HG03159 (cell line): Measurements from ENCODE around the gene GRID2.
"Not testable (repeated sequence)": the region's sequence is repeated elsewhere in the genome, so short reads cannot be mapped to it uniquely, and the experiment has no call there.

Source experiments
- ATAC-seq: cut with Tn5 transposase; IDR thresholded peaks from one replicate; pipeline ENCODE4 v1.9.1; 2021; ENCODE audit warnings: mild to moderate bottlenecking, moderate library complexity; ENCODE audit not compliant: unreplicated experiment

GRID2 gene

DNA sequence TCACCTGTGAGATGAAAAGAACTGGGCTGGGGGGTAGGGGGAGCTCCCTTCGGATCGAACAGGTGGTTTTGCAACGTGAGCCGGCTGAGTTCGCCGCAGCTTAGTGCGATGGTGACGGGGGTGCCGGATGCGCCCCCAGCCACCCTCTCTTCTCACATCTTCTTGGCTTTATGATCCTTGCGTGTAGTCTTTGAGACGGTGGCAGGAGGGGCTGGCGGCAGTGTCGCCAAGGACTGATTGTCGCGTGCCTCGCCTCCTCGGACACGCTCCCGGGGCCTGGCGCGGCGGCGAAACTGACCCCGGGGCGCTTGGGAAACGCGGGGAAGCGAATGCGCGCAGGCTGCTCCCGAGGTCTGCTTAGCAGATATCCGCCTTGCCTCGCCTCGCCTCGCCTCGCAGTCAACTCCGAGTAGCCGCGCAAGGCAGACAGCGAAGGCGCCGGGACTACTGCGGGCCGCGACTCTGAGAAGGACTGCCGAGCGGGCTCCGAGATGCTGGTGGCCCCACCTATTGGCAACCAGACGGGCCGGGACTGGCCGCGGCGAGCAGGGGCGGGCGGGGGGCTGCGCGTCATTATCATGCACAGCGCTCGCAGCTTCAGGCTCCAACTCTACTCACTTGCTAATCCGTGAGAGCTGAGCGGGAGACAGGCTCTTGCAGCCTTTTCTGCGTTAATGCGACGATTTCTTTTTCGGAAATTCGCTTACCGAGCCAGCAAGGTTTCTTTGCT lies 1.5 kb downstream of the GRID2 start:
- ATAC-seq: no peak

DNA sequence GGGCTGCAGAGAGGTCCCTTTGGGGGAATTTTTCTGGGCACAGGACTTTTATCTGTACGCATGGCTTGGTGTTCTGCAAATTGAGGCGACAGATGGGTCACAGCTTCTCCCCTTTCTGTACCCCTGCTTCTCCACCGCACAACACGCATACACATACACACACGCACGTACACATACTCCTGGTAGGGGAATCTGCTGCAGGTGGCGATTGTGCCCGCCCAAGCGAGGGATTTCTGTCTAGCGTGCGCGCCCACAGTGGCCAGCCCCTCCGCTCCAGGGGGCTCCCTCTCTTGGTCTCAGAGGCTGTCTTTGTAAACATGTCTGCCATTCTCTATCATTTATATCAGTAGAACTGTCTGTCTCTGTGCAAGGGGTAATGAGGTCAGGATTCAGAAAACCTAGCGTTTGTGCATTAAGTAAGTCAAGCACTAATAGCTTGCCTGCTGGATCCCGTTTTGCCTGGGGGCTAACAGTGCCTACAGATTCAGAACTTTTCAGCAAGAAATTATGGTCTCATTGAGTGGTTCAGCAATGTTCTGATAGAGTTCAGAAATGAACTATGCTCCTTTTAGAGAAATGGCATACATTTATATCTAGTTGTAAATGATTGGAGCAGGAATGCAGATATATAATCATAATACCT lies 2.2 kb downstream of the GRID2 start:
- ATAC-seq: no peak

DNA sequence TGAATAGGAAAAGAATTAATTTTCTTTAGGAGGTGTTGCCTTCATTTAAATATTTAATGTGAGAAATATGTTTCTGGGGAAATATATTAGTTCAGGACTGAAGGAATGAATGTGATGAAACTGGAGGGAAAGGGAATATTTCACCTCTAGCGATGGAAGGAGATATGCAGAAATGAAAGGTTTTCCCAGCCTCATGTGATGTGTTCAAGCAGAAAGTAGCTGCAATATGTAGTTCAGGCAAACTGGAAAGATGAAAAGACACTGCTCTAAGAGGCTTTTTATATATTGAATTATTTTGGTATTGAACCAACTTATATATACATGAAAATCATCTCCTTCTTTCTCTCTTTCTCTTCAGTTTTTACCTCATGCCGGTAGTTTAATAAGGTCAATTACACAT lies 3.4 kb downstream of the GRID2 start:
- no peak for ATAC-seq

DNA sequence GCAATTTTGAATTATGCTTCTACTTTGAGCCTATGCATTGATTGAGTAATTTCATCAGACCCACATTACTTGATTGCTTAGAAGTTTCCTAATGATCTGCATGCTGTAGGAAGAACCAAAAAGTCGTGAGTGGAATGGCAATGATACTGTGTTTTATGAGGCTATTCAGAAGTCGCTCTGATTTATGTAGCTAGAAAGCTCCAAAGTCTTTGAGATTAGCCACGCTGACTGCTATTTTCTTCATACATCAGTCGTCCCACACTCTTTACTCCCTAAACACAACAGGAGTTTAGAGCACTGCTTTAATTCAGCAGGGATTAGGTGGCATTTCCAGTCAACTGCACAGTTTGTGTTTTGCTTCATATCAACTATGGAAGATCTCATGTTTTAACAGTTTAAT lies 4.1 kb downstream of the GRID2 start:
- ATAC-seq: no peak

GRCh38 chr4:92317047-92317446 lies 13.3 kb downstream of the GRID2 start:
- no peak for ATAC-seq

GRCh38 chr4:92328095-92328494 lies 24.3 kb downstream of the GRID2 start:
- ATAC-seq: no peak

DNA sequence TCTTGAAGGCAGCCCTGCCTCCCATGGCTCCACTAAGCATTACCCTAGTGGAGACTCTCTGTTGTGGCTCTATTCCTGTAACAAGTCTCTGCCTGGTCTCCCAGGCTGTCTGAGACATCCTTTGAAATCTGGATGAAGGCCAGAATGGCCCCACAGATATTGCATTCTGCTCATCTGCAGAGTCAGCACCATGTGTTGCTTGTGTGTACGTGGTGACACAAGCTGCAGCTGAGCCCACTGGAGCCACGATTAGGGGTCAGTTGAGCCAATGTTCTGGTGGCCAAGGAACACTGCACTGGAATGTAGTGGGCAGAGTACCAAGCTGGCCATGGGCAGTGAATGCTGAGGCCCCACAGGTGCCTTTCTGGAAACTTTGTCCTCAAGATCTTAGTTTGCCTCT lies 29.2 kb downstream of the GRID2 start:
- ATAC-seq: no peak

DNA sequence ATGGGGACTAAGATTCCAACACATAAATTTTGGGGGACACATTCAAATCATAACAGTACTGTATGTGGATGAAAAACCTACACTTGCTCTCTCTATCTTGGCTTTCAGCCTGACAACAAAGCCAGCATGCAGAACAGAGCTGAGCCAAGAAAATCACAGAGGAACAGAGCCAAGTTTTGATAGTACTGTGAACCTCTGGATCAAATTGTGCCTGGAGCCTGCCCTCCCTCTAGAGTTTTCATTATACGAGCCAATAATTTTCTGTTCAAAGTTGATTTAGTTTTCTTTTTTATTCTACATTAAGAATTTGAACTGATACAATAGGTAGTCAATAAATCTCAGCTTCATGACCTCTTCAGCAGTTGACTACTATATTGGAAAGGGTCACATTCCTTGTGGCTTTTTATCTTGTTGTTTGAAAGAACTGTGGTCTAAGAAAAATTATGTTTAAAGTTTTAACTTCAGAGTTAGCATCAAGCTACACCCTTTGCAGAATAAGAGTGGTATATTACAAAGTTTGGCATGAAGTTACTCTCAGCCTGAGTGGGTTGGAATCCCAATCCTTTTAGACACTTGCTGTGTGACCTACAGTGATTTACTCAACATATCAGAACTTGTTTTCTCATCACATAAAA lies 31.1 kb downstream of the GRID2 start:
- ATAC-seq: no peak

GRCh38 chr4:92339676-92340075 lies 35.9 kb downstream of the GRID2 start:
- no peak for ATAC-seq

DNA sequence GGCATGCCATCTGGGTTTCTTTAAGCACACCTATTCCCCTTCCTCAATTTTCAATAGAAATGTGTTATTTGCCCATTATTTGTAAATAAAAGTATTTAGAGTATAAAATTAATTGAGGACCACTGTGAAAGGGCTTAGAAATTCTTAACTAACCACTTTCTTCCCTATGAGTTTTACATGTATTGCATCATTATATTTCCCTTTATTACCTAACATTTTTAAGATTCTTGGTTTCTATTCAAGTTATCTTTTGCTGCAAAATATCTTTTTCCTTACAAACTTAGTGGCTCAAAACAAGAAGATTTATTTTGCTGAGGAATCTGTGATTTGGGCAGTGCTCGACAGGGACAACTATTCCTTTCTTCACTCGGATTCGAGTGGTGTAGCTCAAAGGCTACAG lies 40.5 kb downstream of the GRID2 start:
- ATAC-seq: no peak

DNA sequence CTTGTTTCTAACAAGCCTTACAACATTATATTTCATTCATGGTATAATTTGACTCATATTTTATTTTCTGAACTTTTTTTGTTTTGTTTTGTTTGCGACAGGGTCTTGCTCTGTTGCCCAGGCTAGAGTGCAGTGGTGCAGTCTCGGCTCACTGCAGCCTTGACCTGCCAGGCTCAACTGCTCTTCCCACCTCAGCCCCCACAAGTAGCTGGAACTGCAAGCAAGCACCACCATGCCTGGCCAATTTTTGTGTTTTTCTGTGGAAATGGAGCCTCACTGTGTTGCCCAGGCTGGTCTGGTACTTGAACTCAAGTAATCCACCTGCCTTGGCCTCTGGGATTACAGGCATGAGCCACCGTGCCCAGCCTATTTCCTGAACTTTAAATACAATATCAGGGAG lies 42.5 kb downstream of the GRID2 start:
- no peak for ATAC-seq

- ATAC-seq: no peak
Observed at GRCh38 chr4:92357966-92358365, 54.2 kb downstream of the GRID2 start.

- no peak for ATAC-seq
Observed at GRCh38 chr4:92359491-92359890, 55.7 kb downstream of the GRID2 start.

GRCh38 chr4:92362028-92362427 lies 58.3 kb downstream of the GRID2 start:
- ATAC-seq: no peak

GRCh38 chr4:92368653-92369052 lies 64.9 kb downstream of the GRID2 start:
- no peak for ATAC-seq

GRCh38 chr4:92381616-92382015 lies 77.8 kb downstream of the GRID2 start:
- ATAC-seq: no peak

DNA sequence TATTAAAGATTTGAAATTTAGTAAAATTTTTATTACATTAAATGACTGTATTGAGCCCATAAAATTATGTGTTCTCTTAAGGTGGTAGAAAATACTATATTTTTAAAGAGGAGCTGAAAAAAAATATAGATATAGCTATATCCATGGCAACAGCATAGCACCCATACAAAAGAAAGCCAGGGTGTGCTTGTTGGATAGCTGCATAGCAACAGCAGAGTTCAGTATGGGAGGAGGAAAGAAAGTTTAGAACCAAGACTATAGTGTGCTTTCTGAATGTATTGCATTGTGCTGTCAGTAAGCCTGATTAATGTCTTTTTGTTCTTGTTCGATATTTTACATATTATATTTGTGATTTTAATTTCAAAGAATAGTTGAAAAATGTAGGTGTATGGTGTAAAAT lies 78.4 kb downstream of the GRID2 start:
- ATAC-seq: no peak

- ATAC-seq: peak; percentile 96
Observed at GRCh38 chr4:92387459-92388069, 83.8 kb downstream of the GRID2 start.

- no peak for ATAC-seq
Observed at GRCh38 chr4:92399032-92399431, 95.3 kb downstream of the GRID2 start.

DNA sequence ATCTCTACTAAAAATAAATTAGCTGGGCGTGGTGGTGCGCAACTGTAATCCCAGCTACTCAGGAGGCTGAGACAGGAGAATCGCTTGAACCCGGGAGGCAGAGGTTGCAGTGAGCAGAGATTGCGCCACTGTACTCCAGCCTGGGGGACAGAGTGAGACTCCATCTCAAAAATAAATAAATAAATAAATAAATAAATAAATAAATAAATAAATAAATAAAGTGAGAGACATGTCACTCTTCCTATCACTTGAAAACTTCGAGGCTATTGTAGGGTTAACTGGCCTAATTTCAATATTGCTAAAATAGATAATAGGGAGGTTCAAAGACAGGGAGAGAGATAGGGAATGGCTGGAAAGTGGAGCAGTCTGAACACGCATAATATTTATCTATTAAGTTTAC lies 99.8 kb downstream of the GRID2 start:
- not testable (repeated sequence) for ATAC-seq

GRCh38 chr4:92406488-92406887 lies 102.7 kb downstream of the GRID2 start:
- no peak for ATAC-seq

- ATAC-seq: peak; percentile 87
Observed at GRCh38 chr4:92421920-92422319, 118.2 kb downstream of the GRID2 start.
